MCF 10A (cell line): ENCODE results near the gene PDE4D. TPM values are rescaled to one million over a fixed set of nuclear protein-coding genes. Genes with fewer than 3 reads are reported as not detected.

Experiments
- BruUV-seq: library from RNA; stranded (reverse); fragments of 400-500 nt; replicated peaks from 2 replicates; lab custom pipeline; 2021; lab: Mats Ljungman, UMichigan
- CTCF ChIA-PET: fragments of 300-600 bp; sonication (Branson Sonifier 250); formaldehyde crosslinking; extraction: SDS; loops from one replicate; lab custom pipeline; 2021; ENCODE audit warnings: antibody characterized with exemption, inconsistent platforms; lab: Yijun Ruan, JAX
- POLR2A ChIA-PET: fragments of 300-600, 350-650 bp; sonication (Branson Sonifier 250); formaldehyde crosslinking; extraction: SDS; loops from one replicate; lab custom pipeline; 2020; ENCODE audit warnings: antibody characterized with exemption, inconsistent platforms; lab: Yijun Ruan, JAX
- DNase-seq: peaks from one replicate; pipeline ENCODE4 v3.0.0-alpha.2; 2018; ENCODE audit not compliant: unreplicated experiment
- H3K27ac Mint-ChIP-seq: one replicate; pipeline ENCODE4 v1.8.0; 2022; ENCODE audit warnings: mild to moderate bottlenecking, low read depth, mixed read lengths; ENCODE audit not compliant: unreplicated experiment
- H3K27me3 Mint-ChIP-seq: one replicate; pipeline ENCODE4 v1.8.0; 2022; ENCODE audit warnings: mixed read lengths; ENCODE audit not compliant: insufficient read depth, unreplicated experiment
- H3K36me3 Mint-ChIP-seq: one replicate; pipeline ENCODE4 v1.8.0; 2022; ENCODE audit warnings: mild to moderate bottlenecking, moderate library complexity, mixed read lengths; ENCODE audit not compliant: insufficient read depth, unreplicated experiment
- H3K4me1 Mint-ChIP-seq: one replicate; pipeline ENCODE4 v1.8.0; 2022; ENCODE audit warnings: mixed read lengths; ENCODE audit not compliant: insufficient read depth, unreplicated experiment
- H3K4me3 Mint-ChIP-seq: one replicate; pipeline ENCODE4 v1.8.0; 2022; ENCODE audit warnings: mild to moderate bottlenecking, moderate library complexity, mixed read lengths; ENCODE audit not compliant: unreplicated experiment
- H3K9me3 Mint-ChIP-seq: one replicate; pipeline ENCODE4 v1.8.0; 2022; ENCODE audit warnings: mixed read lengths; ENCODE audit not compliant: unreplicated experiment
- CTCF ChIP-seq: fragments of 200-600 bp; IDR thresholded peaks from one replicate; pipeline ENCODE4 v1.8.0; 2022; ENCODE audit warnings: antibody characterized with exemption, mild to moderate bottlenecking; ENCODE audit not compliant: unreplicated experiment
- intact Hi-C: fragments of 100-400 bp; cut with micrococcal nuclease; formaldehyde crosslinking; loops from 2 replicates; pipeline ENCODE4 v1.14.1; 2022
- total RNA-seq: library from RNA; stranded (reverse); gene quantifications from 2 replicates; pipeline ENCODE4 v1.2.3, GENCODE V29; 2022

The PDE4D gene
- total RNA-seq, 1 experiment from 2014 or later: 85.0 TPM

- DNase-seq: no peak
- Mint-ChIP-seq H3K4me3 (no peak overlapping the region), H3K9me3 (no peaks in the 10 kb centered on the region), H3K36me3 (no peaks in the 10 kb centered on the region), H3K4me1 (no peaks in the 10 kb centered on the region), H3K27me3 (no peaks in the 10 kb centered on the region), H3K27ac (no peak overlapping the region)
- intact Hi-C loops: no loop called here
- BruUV-seq: no TSS peak
- ChIA-PET POLR2A (interaction anchor here (0.9 kb wide), 1 partner anchor 8 kb away, joined by 3 read pairs; no protein-coding TSS in a partner anchor), CTCF (no interaction called here)
- no peak for TF ChIP-seq CTCF
Observed at GRCh38 chr5:58944221-58944620, 949.3 kb downstream of the PDE4D start.

GRCh38 chr5:58940446-58940845, 953.1 kb downstream of the PDE4D start:
- intact Hi-C loops: no loop called here

GRCh38 chr5:58939664-58940063, 953.9 kb downstream of the PDE4D start:
- TF ChIP-seq CTCF: no peak
- ChIA-PET CTCF (no interaction called here), POLR2A (no interaction called here)
- H3K4me3 Mint-ChIP-seq: no peak overlapping the region
- H3K36me3 Mint-ChIP-seq: no peaks in the 10 kb centered on the region
- DNase-seq: no peak
- BruUV-seq: no TSS peak
- intact Hi-C loops: no loop called here
- H3K4me1 Mint-ChIP-seq: no peaks in the 10 kb centered on the region
- no peaks in the 10 kb centered on the region for H3K9me3 Mint-ChIP-seq
- no peak overlapping the region for H3K27ac Mint-ChIP-seq
- H3K27me3 Mint-ChIP-seq: peaks cover 8% of the 10 kb centered on the region

More at GRCh38 chr5:58940446-58940845, 953.1 kb downstream of the PDE4D start:
- H3K4me3 Mint-ChIP-seq: no peak overlapping the region
- POLR2A ChIA-PET: no interaction called here
- TF ChIP-seq CTCF: no peak
- no TSS peak for BruUV-seq
- no peaks in the 10 kb centered on the region for H3K4me1 Mint-ChIP-seq
- no peaks in the 10 kb centered on the region for H3K9me3 Mint-ChIP-seq
- DNase-seq: no peak
- no peaks in the 10 kb centered on the region for H3K36me3 Mint-ChIP-seq
- CTCF ChIA-PET: interaction anchor here (1.0 to 1.1 kb wide), 2 partner anchors 47 to 50 kb away, joined by 3 read pairs; no protein-coding TSS in a partner anchor
- H3K27me3 Mint-ChIP-seq: peaks cover under 1% of the 10 kb centered on the region
- no peak overlapping the region for H3K27ac Mint-ChIP-seq

GRCh38 chr5:58938563-58939424, 954.7 kb downstream of the PDE4D start:
- no peaks in the 10 kb centered on the region for H3K9me3 Mint-ChIP-seq
- no peak for DNase-seq
- intact Hi-C loops: no loop called here
- TF ChIP-seq CTCF: no peak
- no peaks in the 10 kb centered on the region for H3K4me1 Mint-ChIP-seq
- no peak overlapping the region for H3K27ac Mint-ChIP-seq
- no peak overlapping the region for H3K4me3 Mint-ChIP-seq
- ChIA-PET POLR2A (no interaction called here), CTCF (no interaction called here)
- H3K36me3 Mint-ChIP-seq: no peaks in the 10 kb centered on the region
- H3K27me3 Mint-ChIP-seq: peaks cover 10% of the 10 kb centered on the region
- no TSS peak for BruUV-seq
